ENCODE data around the gene KDF1.
A peak's percentile ranks its signal among the peaks of the same experiment; 100 is the strongest.

The KDF1 gene

GRCh38 chr1:26913389-26913753 lies 46.9 kb downstream of the KDF1 start:
- no peak for DNase-seq

GRCh38 chr1:26912147-26912490 lies 48.1 kb downstream of the KDF1 start:
- DNase-seq, result no peak

GRCh38 chr1:26911399-26912146 lies 48.7 kb downstream of the KDF1 start:
- DNase-seq, result no peak

- DNase-seq, result no peak
Measured at GRCh38 chr1:26910343-26911160, 49.7 kb downstream of the KDF1 start.

DNA sequence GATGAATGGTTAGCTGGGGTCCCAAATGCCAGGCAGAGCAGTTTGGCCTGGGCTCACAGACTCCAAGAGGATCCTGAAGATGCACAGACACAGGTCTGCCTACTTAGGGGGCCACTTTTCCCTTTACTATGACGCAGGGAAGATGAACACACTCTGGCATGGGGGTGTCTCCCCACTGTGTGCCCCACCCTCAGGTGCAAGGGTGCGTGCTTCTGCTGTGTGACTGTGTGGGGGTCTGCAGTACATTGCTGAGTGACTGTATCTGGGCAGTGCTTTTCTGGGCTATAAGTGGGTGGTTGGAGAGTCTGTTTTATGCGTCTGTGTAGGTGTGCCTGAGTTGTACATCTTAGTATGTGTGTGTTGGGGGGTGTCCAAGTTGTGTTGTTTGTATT lies 50.3 kb downstream of the KDF1 start:
- DNase-seq, result no peak

DNA sequence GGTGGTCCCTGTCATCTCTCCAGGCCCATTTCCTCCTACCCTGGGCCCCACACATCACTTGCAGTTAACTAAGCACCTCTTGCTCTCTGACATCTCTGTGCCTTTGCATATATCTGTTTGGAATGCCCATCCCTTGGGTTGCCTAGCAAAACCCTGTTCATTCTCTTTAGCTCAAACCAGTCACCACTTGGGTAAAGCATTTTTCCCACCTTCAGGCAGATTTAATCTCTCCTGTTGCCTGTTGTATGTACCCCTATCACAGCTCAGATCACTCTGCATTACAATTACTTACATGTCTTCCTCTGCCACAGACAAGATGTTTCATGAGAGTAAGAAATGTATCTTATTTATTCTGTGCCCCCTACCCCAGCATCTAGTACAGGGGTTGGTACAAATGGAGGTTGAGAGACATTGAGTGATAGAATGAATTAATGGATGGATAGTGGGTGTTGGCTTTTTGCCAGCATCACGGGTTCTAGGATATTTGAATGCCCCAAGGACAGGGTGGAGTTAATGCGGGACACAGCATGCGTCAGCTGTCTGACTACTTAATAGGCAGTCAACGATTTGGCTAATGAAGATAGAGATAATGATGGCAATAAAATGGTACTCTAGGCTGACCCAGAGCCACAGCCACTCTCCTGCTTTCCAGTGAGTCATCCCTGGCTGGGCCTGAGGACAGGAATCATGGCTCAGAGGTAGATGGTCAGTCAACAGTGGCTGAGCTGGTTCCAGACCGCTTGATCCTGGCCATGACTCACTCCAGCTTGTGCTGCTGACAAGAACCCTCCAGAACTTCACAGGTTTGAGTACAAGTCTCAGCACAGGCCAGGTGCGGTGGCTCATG lies 53.0 kb downstream of the KDF1 start:
- DNase-seq, result peak in 1 of 2 experiments; percentile 12

DNA sequence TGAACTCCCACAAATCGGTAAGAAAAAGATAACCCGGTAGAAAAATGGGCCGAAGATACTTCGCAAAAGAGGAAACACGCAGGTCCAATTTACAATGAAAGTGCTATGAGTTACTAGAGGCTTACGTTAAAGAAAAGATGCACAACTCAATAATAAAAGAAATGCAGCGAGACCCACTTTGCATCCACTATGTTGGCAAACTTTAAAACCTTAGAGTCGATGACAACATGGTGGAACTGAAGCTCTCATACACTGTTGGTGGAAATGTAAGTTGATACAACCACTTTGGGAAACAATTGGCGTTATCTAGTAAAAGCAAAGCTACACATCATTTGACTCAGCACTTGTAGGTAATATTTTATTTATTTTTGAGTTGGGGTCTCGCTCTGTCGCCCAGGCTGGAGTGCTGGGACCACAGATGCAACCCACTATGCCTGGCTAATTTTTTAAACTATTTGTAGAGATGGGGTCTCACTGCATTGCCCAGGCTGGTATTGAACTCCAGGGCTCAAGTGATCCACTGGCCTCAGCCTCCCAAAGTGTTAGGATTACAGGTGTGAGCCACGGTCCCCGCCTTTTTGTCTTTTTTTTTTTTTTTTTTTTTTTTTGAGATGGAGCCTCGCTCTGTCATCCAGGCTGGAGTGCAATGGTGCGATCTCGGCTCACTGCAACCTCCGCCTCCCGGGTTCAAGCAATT lies 59.3 kb downstream of the KDF1 start:
- no peak for DNase-seq

DNA sequence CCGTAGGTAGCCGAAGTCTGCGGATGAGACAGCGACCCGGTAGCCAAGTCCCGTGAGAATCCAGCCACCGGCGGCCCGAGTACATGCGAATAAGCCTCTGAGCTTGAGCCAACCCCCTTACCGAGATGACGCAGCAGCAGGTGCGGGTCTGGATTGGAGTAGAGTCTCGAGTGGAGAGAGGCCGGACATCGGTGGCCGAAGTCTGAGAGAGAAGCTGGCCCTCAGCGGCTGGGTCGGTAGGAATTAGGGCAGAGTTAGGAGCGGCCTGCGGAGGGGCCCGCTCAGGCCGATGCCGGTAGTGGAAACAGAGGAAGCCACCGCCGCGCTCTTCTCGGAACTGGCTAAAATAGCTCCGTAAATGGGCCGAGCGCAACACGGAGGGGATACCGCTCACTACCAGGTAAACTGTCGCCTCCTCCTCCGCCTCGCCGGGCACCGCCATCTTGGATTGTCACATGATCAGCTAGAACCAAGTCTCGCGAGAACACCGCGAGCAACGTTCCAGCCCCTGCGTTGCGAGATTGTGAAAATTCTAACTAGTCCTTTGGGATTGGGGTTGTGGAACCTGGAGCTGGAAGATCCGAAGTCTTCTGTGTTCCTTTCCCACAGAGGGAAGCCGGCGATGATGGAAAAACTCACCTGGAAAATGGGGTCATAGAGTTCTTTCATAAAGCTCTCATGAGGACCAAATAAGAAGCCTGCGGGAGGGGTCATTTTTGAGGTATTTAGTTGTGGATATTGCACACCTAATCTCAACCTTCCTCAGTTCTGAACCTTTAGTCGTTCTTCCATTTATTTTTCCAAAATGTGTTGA lies 60.1 kb downstream of the KDF1 start, which contains the start of gene GPATCH3:
Gene GPATCH3, minus strand, starts transcription at position 467 of the 814 bp plus-strand sequence. Its CDS starts 25 bp downstream, at position 442.
- peak; percentile 42 to 82 for DNase-seq

All from SW 1271 (cell line).